Thyroid gland (tissue), 4 donors: ENCODE measurements around the gene CLUH.

Experiments
- CTCF ChIP-seq, 6 experiments: fragments of 200-600 bp in 3 of 6; fragments of 450-650 bp in 3 of 6; sonication (generic) in 3 of 6; IDR thresholded peaks; one replicate each; pipeline ENCODE4 v1.5.1; 2016 to 2019; ENCODE audit warnings: antibody characterized with exemption in 6 of 6, mild to moderate bottlenecking in 2 of 6, inconsistent platforms in 1 of 6, moderate library complexity in 1 of 6
- POLR2A ChIP-seq, 2 donors: fragments of 450-650 bp; IDR thresholded peaks; one replicate each; pipeline ENCODE4 v1.6.1; 2017; ENCODE audit warnings: antibody characterized with exemption in 2 of 2, mild to moderate bottlenecking in 2 of 2, moderate library complexity in 1 of 2

- TF ChIP-seq CTCF (IDR thresholded peaks at IDR 0.05), result no peak
- no peak for TF ChIP-seq POLR2A (IDR thresholded peaks at IDR 0.05)
Measured at GRCh38 chr17:2758870-2759269, 47.3 kb upstream of the CLUH start.
